GM12892 (cell line): ENCODE results near the gene ZNF613.

Experiments
- POLR2A ChIP-seq: IDR thresholded peaks from 2 replicates; pipeline ENCODE4 v1.6.1; 2011; ENCODE audit warnings: low read depth, low read length, control low read depth
- POLR2AphosphoS5 ChIP-seq: IDR thresholded peaks from 2 replicates; pipeline ENCODE4 v1.6.1; 2011; ENCODE audit warnings: low read depth, low read length, control low read depth

- TF ChIP-seq POLR2A (peak; percentile 63; the same call in 1 of the 2 replicates), POLR2AphosphoS5 (peak; percentile 49; the same call in 1 of the 2 replicates)
Observed at GRCh38 chr19:51904331-51905165, 22.7 kb upstream of the ZNF613 start, which contains the start of gene ZNF649.
